ENCODE measurements around the gene EGFR. TPM values are rescaled to one million over a fixed set of nuclear protein-coding genes. Genes with fewer than 3 reads are reported as not detected.

EGFR gene
- total and polyA plus RNA-seq, 4 experiments from 2014 or later: not detected

DNA sequence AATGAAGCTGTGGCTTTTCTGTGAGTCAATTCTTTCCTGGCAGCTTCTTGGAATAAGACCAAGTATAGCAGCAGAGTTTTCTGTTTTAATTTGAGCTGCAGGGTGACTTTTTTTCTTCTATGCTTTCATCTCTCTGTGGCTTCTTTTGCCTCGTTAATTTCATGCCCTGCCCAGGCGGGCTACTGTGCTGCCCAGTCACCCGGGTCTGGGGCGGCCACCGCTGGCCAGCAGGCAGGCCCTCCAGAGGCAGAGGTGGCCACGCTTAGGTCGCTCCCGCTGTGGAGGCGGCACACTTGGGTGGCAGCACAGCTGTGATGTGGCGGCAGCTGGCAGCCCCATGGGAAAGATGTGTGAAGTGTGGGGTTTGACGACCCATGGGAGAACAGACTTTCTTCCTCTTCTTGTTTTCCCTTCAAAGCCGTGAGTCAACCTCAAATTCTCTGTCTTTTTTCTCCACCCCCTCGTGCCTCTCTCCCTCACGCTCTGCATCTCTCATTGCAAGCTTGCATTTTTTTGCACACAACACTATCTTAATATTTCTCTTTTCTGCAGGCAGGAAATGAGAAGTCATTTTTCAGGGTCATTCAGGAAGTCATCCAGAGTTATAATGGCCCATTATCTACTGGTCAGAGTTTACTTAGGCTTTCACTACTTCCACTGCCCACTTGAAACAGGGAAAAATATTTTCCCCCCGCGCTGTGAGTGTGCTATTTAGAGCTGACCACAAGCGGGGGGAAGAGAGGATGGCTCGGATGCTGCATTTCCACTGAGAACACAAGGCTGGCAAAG lies 67.8 kb downstream of the EGFR start:
- H3K4me3 Mint-ChIP-seq: peak overlapping the region in 4 of 8 donors; percentile 2 to 82 (median 40)
- H3K27me3 ChIP-seq (ENCODE audit: insufficient read depth, low read length): no peaks in the 10 kb centered on the region
- intact Hi-C loops (cut with micrococcal nuclease): no loop called here
- no peak overlapping the region for H3K27ac ChIP-seq (ENCODE audit: low read depth, low read length)
- H3K9me3 ChIP-seq (ENCODE audit: control insufficient read depth in 1 of 2, low read length in 2 of 2): no peaks in the 10 kb centered on the region
- POLR2A ChIA-PET (ENCODE audit: partially characterized antibody): no interaction called here
- H3K4me3 ChIP-seq (ENCODE audit: low read length in 2 of 2): no peak overlapping the region
- peaks cover 4 to 12% (median 6%) of the 10 kb centered on the region in 4 donors for H3K4me1 Mint-ChIP-seq
- H3K27ac Mint-ChIP-seq: peak overlapping the region in 2 of 7 donors; percentile 49 to 59
- no peaks in the 10 kb centered on the region for H3K9me3 Mint-ChIP-seq
- H3K36me3 Mint-ChIP-seq: no peaks in the 10 kb centered on the region
- no peak for DNase-seq
- H3K36me3 ChIP-seq (ENCODE audit: insufficient read depth, low read length): no peaks in the 10 kb centered on the region
- no peaks in the 10 kb centered on the region for H3K4me1 ChIP-seq (ENCODE audit: insufficient read depth, low read length)
- peaks cover 2 to 4% of the 10 kb centered on the region in 2 donors for H3K27me3 Mint-ChIP-seq
- CTCF ChIA-PET (ENCODE audit: partially characterized antibody): no interaction called here

- H3K4me3 ChIP-seq (ENCODE audit: low read length in 2 of 2): no peak overlapping the region
- Mint-ChIP-seq H3K4me3 (peak overlapping the region in 2 of 8 donors; percentile 20 to 39), H3K27ac (no peak overlapping the region), H3K4me1 (peaks cover 4 to 12% (median 6%) of the 10 kb centered on the region in 4 donors), H3K9me3 (no peaks in the 10 kb centered on the region), H3K27me3 (peaks cover 2 to 4% of the 10 kb centered on the region in 2 donors), H3K36me3 (no peaks in the 10 kb centered on the region)
- intact Hi-C loops (cut with micrococcal nuclease): no loop called here
- CTCF ChIA-PET (ENCODE audit: partially characterized antibody): no interaction called here
- no peak overlapping the region for H3K27ac ChIP-seq (ENCODE audit: low read depth, low read length)
- H3K36me3 ChIP-seq (ENCODE audit: insufficient read depth, low read length): no peaks in the 10 kb centered on the region
- no peaks in the 10 kb centered on the region for H3K9me3 ChIP-seq (ENCODE audit: control insufficient read depth in 1 of 2, low read length in 2 of 2)
- POLR2A ChIA-PET (ENCODE audit: partially characterized antibody): no interaction called here
- H3K27me3 ChIP-seq (ENCODE audit: insufficient read depth, low read length): no peaks in the 10 kb centered on the region
- no peaks in the 10 kb centered on the region for H3K4me1 ChIP-seq (ENCODE audit: insufficient read depth, low read length)
- no peak for DNase-seq
These were observed 68.7 kb downstream of the EGFR start for GRCh38 chr7:55087521-55087961.

DNA sequence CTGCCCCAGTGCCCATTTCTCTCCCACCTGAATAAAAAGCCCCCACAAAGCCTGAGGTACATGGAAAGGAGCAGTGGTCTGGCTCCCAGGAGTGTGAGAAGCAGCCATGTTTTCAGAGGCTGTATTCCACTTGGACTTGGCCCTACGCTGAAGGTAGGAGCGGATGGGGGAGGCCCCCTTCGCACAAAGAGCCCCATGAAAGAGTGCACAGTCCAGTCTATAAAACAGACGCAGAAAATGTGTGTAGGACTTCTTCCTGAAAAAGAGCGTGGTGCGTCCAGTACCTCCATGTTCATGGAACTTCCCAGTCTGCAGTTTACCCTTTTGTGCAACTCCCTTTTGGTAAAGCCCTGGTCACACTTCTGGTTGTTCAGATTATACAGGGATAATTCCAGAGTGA lies 69.3 kb downstream of the EGFR start:
- Histone ChIP-seq H3K4me3 (ENCODE audit: low read length in 2 of 2) (no peak overlapping the region), H3K27ac (ENCODE audit: low read depth, low read length) (no peak overlapping the region), H3K36me3 (ENCODE audit: insufficient read depth, low read length) (no peaks in the 10 kb centered on the region), H3K27me3 (ENCODE audit: insufficient read depth, low read length) (no peaks in the 10 kb centered on the region), H3K4me1 (ENCODE audit: insufficient read depth, low read length) (no peaks in the 10 kb centered on the region), H3K9me3 (ENCODE audit: control insufficient read depth in 1 of 2, low read length in 2 of 2) (no peaks in the 10 kb centered on the region)
- DNase-seq: no peak
- H3K4me1 Mint-ChIP-seq: peaks cover 4 to 12% (median 6%) of the 10 kb centered on the region in 4 donors
- H3K27ac Mint-ChIP-seq: no peak overlapping the region
- peaks cover 2% of the 10 kb centered on the region in 2 donors for H3K27me3 Mint-ChIP-seq
- POLR2A ChIA-PET (ENCODE audit: partially characterized antibody): no interaction called here
- no peaks in the 10 kb centered on the region for H3K36me3 Mint-ChIP-seq
- intact Hi-C loops (cut with micrococcal nuclease): no loop called here
- H3K9me3 Mint-ChIP-seq: no peaks in the 10 kb centered on the region
- CTCF ChIA-PET (ENCODE audit: partially characterized antibody): no interaction called here
- no peak overlapping the region for H3K4me3 Mint-ChIP-seq

- CTCF ChIA-PET (ENCODE audit: partially characterized antibody): no interaction called here
These were observed 69.8 kb downstream of the EGFR start for GRCh38 chr7:55088620-55089019.

GRCh38 chr7:55092186-55092974 lies 73.6 kb downstream of the EGFR start:
- H3K27me3 Mint-ChIP-seq: peaks cover 6 to 11% of the 10 kb centered on the region in 2 donors
- Histone ChIP-seq H3K4me3 (ENCODE audit: low read length in 2 of 2) (no peak overlapping the region), H3K36me3 (ENCODE audit: insufficient read depth, low read length) (no peaks in the 10 kb centered on the region), H3K27me3 (ENCODE audit: insufficient read depth, low read length) (no peaks in the 10 kb centered on the region), H3K27ac (ENCODE audit: low read depth, low read length) (no peak overlapping the region), H3K9me3 (ENCODE audit: control insufficient read depth in 1 of 2, low read length in 2 of 2) (no peaks in the 10 kb centered on the region), H3K4me1 (ENCODE audit: insufficient read depth, low read length) (no peaks in the 10 kb centered on the region)
- ChIA-PET CTCF (ENCODE audit: partially characterized antibody) (no interaction called here), POLR2A (ENCODE audit: partially characterized antibody) (no interaction called here)
- H3K27ac Mint-ChIP-seq: no peak overlapping the region
- H3K4me3 Mint-ChIP-seq: no peak overlapping the region
- no peaks in the 10 kb centered on the region for H3K9me3 Mint-ChIP-seq
- no peaks in the 10 kb centered on the region for H3K36me3 Mint-ChIP-seq
- DNase-seq: no peak
- H3K4me1 Mint-ChIP-seq: peaks cover 0 to 3% (median 0%) of the 10 kb centered on the region in 4 donors
- intact Hi-C loops (cut with micrococcal nuclease): no loop called here

More at GRCh38 chr7:55088620-55089019, 69.8 kb downstream of the EGFR start:
- Histone ChIP-seq H3K36me3 (ENCODE audit: insufficient read depth, low read length) (no peaks in the 10 kb centered on the region), H3K27ac (ENCODE audit: low read depth, low read length) (no peak overlapping the region), H3K27me3 (ENCODE audit: insufficient read depth, low read length) (no peaks in the 10 kb centered on the region), H3K4me3 (ENCODE audit: low read length in 2 of 2) (no peak overlapping the region), H3K9me3 (ENCODE audit: control insufficient read depth in 1 of 2, low read length in 2 of 2) (no peaks in the 10 kb centered on the region), H3K4me1 (ENCODE audit: insufficient read depth, low read length) (no peaks in the 10 kb centered on the region)
- Mint-ChIP-seq H3K36me3 (no peaks in the 10 kb centered on the region), H3K4me3 (peak overlapping the region in 1 of 8 donors; percentile 7), H3K9me3 (no peaks in the 10 kb centered on the region), H3K27ac (no peak overlapping the region), H3K4me1 (peaks cover 4 to 12% (median 6%) of the 10 kb centered on the region in 4 donors), H3K27me3 (peaks cover 2% of the 10 kb centered on the region in 2 donors)
- POLR2A ChIA-PET (ENCODE audit: partially characterized antibody): no interaction called here
- DNase-seq: no peak
- intact Hi-C loops (cut with micrococcal nuclease): no loop called here

DNA sequence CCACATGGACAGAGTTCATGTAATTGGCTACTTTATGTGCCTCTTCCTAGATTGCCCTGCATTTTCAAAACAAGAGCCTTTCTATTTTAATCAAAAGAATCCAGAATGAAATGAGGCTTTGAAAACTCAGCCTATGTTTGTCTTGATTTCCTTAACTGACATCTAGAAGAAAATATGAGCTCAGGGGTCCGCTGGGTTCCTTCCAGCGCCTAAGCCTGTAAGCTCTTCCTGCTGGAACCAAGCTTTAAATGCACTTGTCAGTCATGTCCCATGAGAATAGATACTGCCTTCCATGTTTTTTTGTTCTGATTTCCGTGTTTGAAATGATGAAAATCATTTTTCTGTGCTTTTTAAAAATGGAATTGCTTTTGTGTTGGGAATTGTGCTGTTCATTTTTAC lies 74.2 kb downstream of the EGFR start:
- Histone ChIP-seq H3K27ac (ENCODE audit: low read depth, low read length) (no peak overlapping the region), H3K36me3 (ENCODE audit: insufficient read depth, low read length) (no peaks in the 10 kb centered on the region), H3K27me3 (ENCODE audit: insufficient read depth, low read length) (no peaks in the 10 kb centered on the region), H3K4me1 (ENCODE audit: insufficient read depth, low read length) (no peaks in the 10 kb centered on the region), H3K9me3 (ENCODE audit: control insufficient read depth in 1 of 2, low read length in 2 of 2) (no peaks in the 10 kb centered on the region), H3K4me3 (ENCODE audit: low read length in 2 of 2) (no peak overlapping the region)
- Mint-ChIP-seq H3K4me1 (no peaks in the 10 kb centered on the region), H3K9me3 (no peaks in the 10 kb centered on the region), H3K4me3 (no peak overlapping the region), H3K27ac (no peak overlapping the region), H3K36me3 (no peaks in the 10 kb centered on the region), H3K27me3 (peaks cover 6 to 11% of the 10 kb centered on the region in 2 donors)
- ChIA-PET POLR2A (ENCODE audit: partially characterized antibody) (no interaction called here), CTCF (ENCODE audit: partially characterized antibody) (no interaction called here)
- DNase-seq: no peak
- intact Hi-C loops (cut with micrococcal nuclease): no loop called here

GRCh38 chr7:55093674-55094073 lies 74.9 kb downstream of the EGFR start:
- CTCF ChIA-PET (ENCODE audit: partially characterized antibody): no interaction called here

More at GRCh38 chr7:55093674-55094073, 74.9 kb downstream of the EGFR start:
- no peak overlapping the region for H3K27ac Mint-ChIP-seq
- H3K4me3 Mint-ChIP-seq: no peak overlapping the region
- Histone ChIP-seq H3K4me3 (ENCODE audit: low read length in 2 of 2) (no peak overlapping the region), H3K27me3 (ENCODE audit: insufficient read depth, low read length) (no peaks in the 10 kb centered on the region), H3K36me3 (ENCODE audit: insufficient read depth, low read length) (no peaks in the 10 kb centered on the region), H3K9me3 (ENCODE audit: control insufficient read depth in 1 of 2, low read length in 2 of 2) (no peaks in the 10 kb centered on the region), H3K27ac (ENCODE audit: low read depth, low read length) (no peak overlapping the region), H3K4me1 (ENCODE audit: insufficient read depth, low read length) (no peaks in the 10 kb centered on the region)
- H3K4me1 Mint-ChIP-seq: no peaks in the 10 kb centered on the region
- no peaks in the 10 kb centered on the region for H3K36me3 Mint-ChIP-seq
- POLR2A ChIA-PET (ENCODE audit: partially characterized antibody): no interaction called here
- intact Hi-C loops (cut with micrococcal nuclease): no loop called here
- H3K27me3 Mint-ChIP-seq: peaks cover 6 to 11% of the 10 kb centered on the region in 2 donors
- no peak for DNase-seq
- no peaks in the 10 kb centered on the region for H3K9me3 Mint-ChIP-seq

All from CD4-positive, alpha-beta memory T cell (primary cell).